Measurements from ENCODE around the gene PDE4C. TPM values are rescaled to one million over a fixed set of nuclear protein-coding genes. Genes with fewer than 3 reads are reported as not detected.
A peak's percentile ranks its signal among the peaks of the same experiment; 100 is the strongest.

The PDE4C gene
- total RNA-seq, 1 donor = not detected

- no peak for TF ChIP-seq CTCF (IDR thresholded peaks at IDR 0.05; ENCODE audit: insufficient read depth, low read length)
- no peak overlapping the region for H3K4me3 ChIP-seq (ENCODE audit: low read depth, low read length)
- no peak for DNase-seq (ENCODE audit: low read depth)
Observed at GRCh38 chr19:18234194-18234593, 8.0 kb upstream of the PDE4C start.

GRCh38 chr19:18233224-18233825 is 7.1 kb upstream of the PDE4C start:
- TF ChIP-seq CTCF (IDR thresholded peaks at IDR 0.05; ENCODE audit: insufficient read depth, low read length) = no peak
- H3K4me3 ChIP-seq (ENCODE audit: low read depth, low read length) = no peak overlapping the region
- DNase-seq (ENCODE audit: low read depth) = peak; percentile 53

GRCh38 chr19:18232540-18233223 is 6.4 kb upstream of the PDE4C start:
- DNase-seq (ENCODE audit: low read depth) = no peak
- H3K4me3 ChIP-seq (ENCODE audit: low read depth, low read length) = no peak overlapping the region
- TF ChIP-seq CTCF (IDR thresholded peaks at IDR 0.05; ENCODE audit: insufficient read depth, low read length) = peak; percentile 8

GRCh38 chr19:18231775-18232174 is 5.5 kb upstream of the PDE4C start:
- no peak overlapping the region for H3K4me3 ChIP-seq (ENCODE audit: low read depth, low read length)
- TF ChIP-seq CTCF (IDR thresholded peaks at IDR 0.05; ENCODE audit: insufficient read depth, low read length) = no peak
- DNase-seq (ENCODE audit: low read depth) = no peak

- no peak overlapping the region for H3K4me3 ChIP-seq (ENCODE audit: low read depth, low read length)
- no peak for TF ChIP-seq CTCF (IDR thresholded peaks at IDR 0.05; ENCODE audit: insufficient read depth, low read length)
- DNase-seq (ENCODE audit: low read depth) = no peak
Observed at GRCh38 chr19:18230941-18231734, 4.9 kb upstream of the PDE4C start.

GRCh38 chr19:18229915-18230314 is 3.7 kb upstream of the PDE4C start:
- DNase-seq (ENCODE audit: low read depth) = no peak
- no peak overlapping the region for H3K4me3 ChIP-seq (ENCODE audit: low read depth, low read length)
- TF ChIP-seq CTCF (IDR thresholded peaks at IDR 0.05; ENCODE audit: insufficient read depth, low read length) = no peak

Data from fibroblast of the aortic adventitia (primary cell).